Posterior cingulate gyrus (tissue), 11 donors: Measurements from ENCODE around the gene HCK.
A peak's percentile ranks its signal among the peaks of the same experiment; 100 is the strongest.

Experiments
- DNase-seq, 10 donors: peaks; one replicate each; pipeline versions ENCODE4 v3.0.0 to v3.0.0-alpha.2; 2020 to 2021; ENCODE audit warnings: mixed read lengths in 3 of 10
- intact Hi-C: fragments of 100-400 bp; cut with DNase I; formaldehyde crosslinking; loops from one replicate; pipeline ENCODE4 v1.15.1; 2023

Gene HCK

GRCh38 chr20:32056708-32057483, 4.9 kb downstream of the HCK start:
- intact Hi-C loops: no loop called here

GRCh38 chr20:32057656-32058184, 5.7 kb downstream of the HCK start:
- intact Hi-C loops: no loop called here
- DNase-seq: no peak

More at GRCh38 chr20:32056708-32057483, 4.9 kb downstream of the HCK start:
- no peak for DNase-seq

- no peak for DNase-seq
- intact Hi-C loops: no loop called here
Observed at GRCh38 chr20:32059189-32059588, 7.1 kb downstream of the HCK start.

GRCh38 chr20:32062776-32063170, 10.7 kb downstream of the HCK start:
- intact Hi-C loops: no loop called here
- peak in 3 of 10 donors; percentile 23 to 40 (median 33) for DNase-seq

GRCh38 chr20:32063695-32064094, 11.7 kb downstream of the HCK start:
- no peak for DNase-seq

GRCh38 chr20:32064667-32065066, 12.6 kb downstream of the HCK start:
- no peak for DNase-seq
- intact Hi-C loops: no loop called here

More at GRCh38 chr20:32063695-32064094, 11.7 kb downstream of the HCK start:
- intact Hi-C loops: no loop called here

GRCh38 chr20:32067234-32067821, 15.3 kb downstream of the HCK start:
- intact Hi-C loops: no loop called here
- no peak for DNase-seq

- intact Hi-C loops: no loop called here
- no peak for DNase-seq
Observed at GRCh38 chr20:32068174-32068573, 16.1 kb downstream of the HCK start.

GRCh38 chr20:32069711-32070110, 17.7 kb downstream of the HCK start:
- intact Hi-C loops: no loop called here
- no peak for DNase-seq

GRCh38 chr20:32070282-32070681, 18.2 kb downstream of the HCK start:
- intact Hi-C loops: no loop called here
- peak in 1 of 10 donors; percentile 0 for DNase-seq

- no peak for DNase-seq
- intact Hi-C loops: no loop called here
Observed at GRCh38 chr20:32070690-32071213, 18.7 kb downstream of the HCK start.

- intact Hi-C loops: no loop called here
- DNase-seq: peak in 1 of 10 donors; percentile 61
Observed at GRCh38 chr20:32071395-32072167, 19.5 kb downstream of the HCK start.

GRCh38 chr20:32072168-32072750, 20.2 kb downstream of the HCK start:
- intact Hi-C loops: no loop called here
- DNase-seq: peak in 1 of 10 donors; percentile 27

GRCh38 chr20:32075534-32075933, 23.5 kb downstream of the HCK start:
- intact Hi-C loops: no loop called here

GRCh38 chr20:32077190-32077589, 25.1 kb downstream of the HCK start:
- intact Hi-C loops: no loop called here
- DNase-seq: no peak

More at GRCh38 chr20:32075534-32075933, 23.5 kb downstream of the HCK start:
- no peak for DNase-seq

- no peak for DNase-seq
- intact Hi-C loops: no loop called here
Observed at GRCh38 chr20:32078322-32078721, 26.3 kb downstream of the HCK start.

- DNase-seq: no peak
- intact Hi-C loops: no loop called here
Observed at GRCh38 chr20:32078791-32079190, 26.7 kb downstream of the HCK start.

- DNase-seq: no peak
- intact Hi-C loops: no loop called here
Observed at GRCh38 chr20:32079655-32080109, 27.6 kb downstream of the HCK start.

GRCh38 chr20:32080783-32081182, 28.7 kb downstream of the HCK start:
- intact Hi-C loops: no loop called here
- no peak for DNase-seq

- intact Hi-C loops: no loop called here
Observed at GRCh38 chr20:32083469-32083868, 31.4 kb downstream of the HCK start.

More at GRCh38 chr20:32083469-32083868, 31.4 kb downstream of the HCK start:
- DNase-seq: no peak
